ENCODE data around the gene C18orf63.

The C18orf63 gene

GRCh38 chr18:74331404-74331803 lies 15.8 kb downstream of the C18orf63 start:
- H3K4me1 ChIP-seq (ENCODE audit: insufficient read depth, insufficient read length) = no peaks in the 10 kb centered on the region
- no peaks in the 10 kb centered on the region for H3K9me3 ChIP-seq (ENCODE audit: insufficient read depth, low read length)
- H3K4me3 ChIP-seq (ENCODE audit: insufficient read length, low read depth) = no peak overlapping the region
- H3K27me3 ChIP-seq (ENCODE audit: insufficient read depth, insufficient read length) = no peaks in the 10 kb centered on the region
- no peak for DNase-seq (ENCODE audit: low read depth, low spot score)
- no peak for TF ChIP-seq ZNF274 (IDR thresholded peaks at IDR 0.05; ENCODE audit: low read depth, low read length)
- no peak for TF ChIP-seq YY1 (IDR thresholded peaks at IDR 0.05; ENCODE audit: insufficient read depth, insufficient read length)
- TF ChIP-seq SUZ12 (IDR thresholded peaks at IDR 0.05; ENCODE audit: extremely low read depth, insufficient read depth, insufficient read length) = no peak
- H3K36me3 ChIP-seq (ENCODE audit: insufficient read depth, insufficient read length, low read length) = no peaks in the 10 kb centered on the region
- no peak overlapping the region for H3K9ac ChIP-seq (ENCODE audit: insufficient read length, low read depth)

GRCh38 chr18:74333091-74333490 lies 17.5 kb downstream of the C18orf63 start:
- no peak overlapping the region for H3K4me3 ChIP-seq (ENCODE audit: insufficient read length, low read depth)
- DNase-seq (ENCODE audit: low read depth, low spot score) = no peak
- no peak overlapping the region for H3K9ac ChIP-seq (ENCODE audit: insufficient read length, low read depth)
- H3K36me3 ChIP-seq (ENCODE audit: insufficient read depth, insufficient read length, low read length) = no peaks in the 10 kb centered on the region
- H3K27me3 ChIP-seq (ENCODE audit: insufficient read depth, insufficient read length) = no peaks in the 10 kb centered on the region
- no peak for TF ChIP-seq SUZ12 (IDR thresholded peaks at IDR 0.05; ENCODE audit: extremely low read depth, insufficient read depth, insufficient read length)
- TF ChIP-seq ZNF274 (IDR thresholded peaks at IDR 0.05; ENCODE audit: low read depth, low read length) = no peak
- no peak for TF ChIP-seq YY1 (IDR thresholded peaks at IDR 0.05; ENCODE audit: insufficient read depth, insufficient read length)
- H3K4me1 ChIP-seq (ENCODE audit: insufficient read depth, insufficient read length) = no peaks in the 10 kb centered on the region
- no peaks in the 10 kb centered on the region for H3K9me3 ChIP-seq (ENCODE audit: insufficient read depth, low read length)

- H3K4me1 ChIP-seq (ENCODE audit: insufficient read depth, insufficient read length) = no peaks in the 10 kb centered on the region
- no peaks in the 10 kb centered on the region for H3K27me3 ChIP-seq (ENCODE audit: insufficient read depth, insufficient read length)
- H3K4me3 ChIP-seq (ENCODE audit: insufficient read length, low read depth) = no peak overlapping the region
- H3K36me3 ChIP-seq (ENCODE audit: insufficient read depth, insufficient read length, low read length) = no peaks in the 10 kb centered on the region
- no peak for TF ChIP-seq SUZ12 (IDR thresholded peaks at IDR 0.05; ENCODE audit: extremely low read depth, insufficient read depth, insufficient read length)
- H3K9me3 ChIP-seq (ENCODE audit: insufficient read depth, low read length) = no peaks in the 10 kb centered on the region
- H3K9ac ChIP-seq (ENCODE audit: insufficient read length, low read depth) = no peak overlapping the region
- no peak for DNase-seq (ENCODE audit: low read depth, low spot score)
Measured at GRCh38 chr18:74334242-74334893, 18.7 kb downstream of the C18orf63 start.

- no peak for DNase-seq (ENCODE audit: low read depth, low spot score)
- H3K4me3 ChIP-seq (ENCODE audit: insufficient read length, low read depth) = no peak overlapping the region
- H3K4me1 ChIP-seq (ENCODE audit: insufficient read depth, insufficient read length) = no peaks in the 10 kb centered on the region
Measured at GRCh38 chr18:74336656-74337055, 21.0 kb downstream of the C18orf63 start.

GRCh38 chr18:74337155-74337911 lies 21.7 kb downstream of the C18orf63 start:
- no peak for TF ChIP-seq ZNF274 (IDR thresholded peaks at IDR 0.05; ENCODE audit: low read depth, low read length)
- no peak for TF ChIP-seq SUZ12 (IDR thresholded peaks at IDR 0.05; ENCODE audit: extremely low read depth, insufficient read depth, insufficient read length)
- DNase-seq (ENCODE audit: low read depth, low spot score) = no peak
- Histone ChIP-seq H3K4me3 (ENCODE audit: insufficient read length, low read depth) (no peak overlapping the region), H3K4me1 (ENCODE audit: insufficient read depth, insufficient read length) (no peaks in the 10 kb centered on the region), H3K36me3 (ENCODE audit: insufficient read depth, insufficient read length, low read length) (no peaks in the 10 kb centered on the region), H3K9me3 (ENCODE audit: insufficient read depth, low read length) (no peaks in the 10 kb centered on the region), H3K27me3 (ENCODE audit: insufficient read depth, insufficient read length) (no peaks in the 10 kb centered on the region), H3K9ac (ENCODE audit: insufficient read length, low read depth) (no peak overlapping the region)

More at GRCh38 chr18:74336656-74337055, 21.0 kb downstream of the C18orf63 start:
- Histone ChIP-seq H3K27me3 (ENCODE audit: insufficient read depth, insufficient read length) (no peaks in the 10 kb centered on the region), H3K9ac (ENCODE audit: insufficient read length, low read depth) (no peak overlapping the region), H3K36me3 (ENCODE audit: insufficient read depth, insufficient read length, low read length) (no peaks in the 10 kb centered on the region), H3K9me3 (ENCODE audit: insufficient read depth, low read length) (no peaks in the 10 kb centered on the region)
- no peak for TF ChIP-seq ZNF274 (IDR thresholded peaks at IDR 0.05; ENCODE audit: low read depth, low read length)
- no peak for TF ChIP-seq YY1 (IDR thresholded peaks at IDR 0.05; ENCODE audit: insufficient read depth, insufficient read length)
- no peak for TF ChIP-seq SUZ12 (IDR thresholded peaks at IDR 0.05; ENCODE audit: extremely low read depth, insufficient read depth, insufficient read length)

- H3K9me3 ChIP-seq (ENCODE audit: insufficient read depth, low read length) = no peaks in the 10 kb centered on the region
- H3K4me3 ChIP-seq (ENCODE audit: insufficient read length, low read depth) = no peak overlapping the region
- no peak overlapping the region for H3K9ac ChIP-seq (ENCODE audit: insufficient read length, low read depth)
- no peaks in the 10 kb centered on the region for H3K27me3 ChIP-seq (ENCODE audit: insufficient read depth, insufficient read length)
- H3K36me3 ChIP-seq (ENCODE audit: insufficient read depth, insufficient read length, low read length) = no peaks in the 10 kb centered on the region
- H3K4me1 ChIP-seq (ENCODE audit: insufficient read depth, insufficient read length) = no peaks in the 10 kb centered on the region
- no peak for DNase-seq (ENCODE audit: low read depth, low spot score)
- TF ChIP-seq ZNF274 (IDR thresholded peaks at IDR 0.05; ENCODE audit: low read depth, low read length) = no peak
- TF ChIP-seq SUZ12 (IDR thresholded peaks at IDR 0.05; ENCODE audit: extremely low read depth, insufficient read depth, insufficient read length) = no peak
- TF ChIP-seq YY1 (IDR thresholded peaks at IDR 0.05; ENCODE audit: insufficient read depth, insufficient read length) = no peak
Measured at GRCh38 chr18:74337912-74338309, 22.3 kb downstream of the C18orf63 start.

GRCh38 chr18:74342416-74343043 lies 26.9 kb downstream of the C18orf63 start:
- Histone ChIP-seq H3K9ac (ENCODE audit: insufficient read length, low read depth) (no peak overlapping the region), H3K27me3 (ENCODE audit: insufficient read depth, insufficient read length) (no peaks in the 10 kb centered on the region), H3K4me1 (ENCODE audit: insufficient read depth, insufficient read length) (no peaks in the 10 kb centered on the region), H3K9me3 (ENCODE audit: insufficient read depth, low read length) (no peaks in the 10 kb centered on the region), H3K36me3 (ENCODE audit: insufficient read depth, insufficient read length, low read length) (no peaks in the 10 kb centered on the region), H3K4me3 (ENCODE audit: insufficient read length, low read depth) (no peak overlapping the region)
- TF ChIP-seq YY1 (IDR thresholded peaks at IDR 0.05; ENCODE audit: insufficient read depth, insufficient read length) = no peak
- no peak for TF ChIP-seq ZNF274 (IDR thresholded peaks at IDR 0.05; ENCODE audit: low read depth, low read length)
- TF ChIP-seq SUZ12 (IDR thresholded peaks at IDR 0.05; ENCODE audit: extremely low read depth, insufficient read depth, insufficient read length) = no peak
- peak; percentile 27 for DNase-seq (ENCODE audit: low read depth, low spot score)
